Aorta (tissue), 5 donors: ENCODE measurements around the gene ANO5. TPM values are rescaled to one million over a fixed set of nuclear protein-coding genes. Genes with fewer than 3 reads are reported as not detected.
"Not testable (repeated sequence)": the region's sequence is repeated elsewhere in the genome, so short reads cannot be mapped to it uniquely, and the experiment has no call there.

Experiments
- ATAC-seq: fragments of 200-7000 bp; cut with Tn5 transposase; one replicate; pipeline ENCODE4 v1.9.1; 2022; ENCODE audit warnings: moderate library complexity; ENCODE audit not compliant: low FRiP score
- DNase-seq, 2 donors: peaks; one replicate each; pipeline ENCODE4 v3.0.0-alpha.2; 2020
- H3K27ac ChIP-seq, 2 donors: one replicate each; pipeline ENCODE4 v1.5.1; 2013; ENCODE audit warnings: low read length in 2 of 2, mild to moderate bottlenecking in 2 of 2, moderate library complexity in 2 of 2, control low read depth in 1 of 2, inconsistent platforms in 1 of 2, low read depth in 1 of 2
- H3K27me3 ChIP-seq, 2 donors: one replicate each; pipeline ENCODE4 v1.6.1; 2013; ENCODE audit warnings: control low read depth in 1 of 2, low read length in 1 of 2, mild to moderate bottlenecking in 1 of 2, moderate library complexity in 1 of 2; ENCODE audit not compliant: insufficient read depth in 2 of 2, control insufficient read depth in 1 of 2
- H3K36me3 ChIP-seq, 2 donors: one replicate each; pipeline ENCODE4 v1.6.1; 2013; ENCODE audit warnings: control low read depth in 1 of 2, low read length in 1 of 2, mild to moderate bottlenecking in 1 of 2; ENCODE audit not compliant: insufficient read depth in 2 of 2, control insufficient read depth in 1 of 2
- H3K4me1 ChIP-seq, 2 donors: one replicate each; pipeline ENCODE4 v1.6.1; 2013; ENCODE audit warnings: low read length in 2 of 2, control low read depth in 1 of 2, mild to moderate bottlenecking in 1 of 2, moderate library complexity in 1 of 2; ENCODE audit not compliant: insufficient read depth in 2 of 2, control insufficient read depth in 1 of 2
- H3K4me3 ChIP-seq, 2 donors: one replicate each; pipeline ENCODE4 v1.5.1; 2013; ENCODE audit warnings: low read length in 2 of 2, control low read depth in 1 of 2, mild to moderate bottlenecking in 1 of 2
- H3K9me3 ChIP-seq: one replicate; pipeline ENCODE4 v1.6.1; 2013; ENCODE audit warnings: mild to moderate bottlenecking, low read length; ENCODE audit not compliant: control insufficient read depth
- WGBS, 2 donors: extraction: QIAGEN DNeasy Blood & Tissue Kit; methylation state at CpG; one replicate each; pipeline ENCODE4 v1.1.7; 2013; 5-methylcytosine and 5-hydroxymethylcytosine counted together
- intact Hi-C, 2 donors: fragments of 100-400 bp; cut with DNase I; formaldehyde crosslinking; loops; one replicate each; pipeline versions ENCODE4 v1.14.2 to v1.15.0; 2022
- polyA plus RNA-seq, 2 donors: library from polyadenylated mRNA; stranded (reverse); fragments of 200-250 nt; gene quantifications; one replicate each; pipeline ENCODE4 v1.2.3, GENCODE V29; 2013
- total RNA-seq, 2 donors: library from RNA; stranded (reverse); fragmentation: NEBNext Ultra II Directional; extraction: Animal tissue kit (Norgen Biotek cat#: 25700); gene quantifications; one replicate each; pipeline ENCODE4 v1.2.1, GENCODE V29; 2021
- donor health status: healthy with polysubstance abuse.
- donor health status: Bipolar disorder and iron deficiency.
- donor health status: DM: no; HTN: no; CAD: no.
- donor health status: DM: no; HTN: no; CAD: no.
- donor health status: DM: yes; HTN: yes; CAD: no.

Gene ANO5
- total and polyA plus RNA-seq, 4 donors, result 0.72 to 3.6 (median 1.6) TPM

DNA sequence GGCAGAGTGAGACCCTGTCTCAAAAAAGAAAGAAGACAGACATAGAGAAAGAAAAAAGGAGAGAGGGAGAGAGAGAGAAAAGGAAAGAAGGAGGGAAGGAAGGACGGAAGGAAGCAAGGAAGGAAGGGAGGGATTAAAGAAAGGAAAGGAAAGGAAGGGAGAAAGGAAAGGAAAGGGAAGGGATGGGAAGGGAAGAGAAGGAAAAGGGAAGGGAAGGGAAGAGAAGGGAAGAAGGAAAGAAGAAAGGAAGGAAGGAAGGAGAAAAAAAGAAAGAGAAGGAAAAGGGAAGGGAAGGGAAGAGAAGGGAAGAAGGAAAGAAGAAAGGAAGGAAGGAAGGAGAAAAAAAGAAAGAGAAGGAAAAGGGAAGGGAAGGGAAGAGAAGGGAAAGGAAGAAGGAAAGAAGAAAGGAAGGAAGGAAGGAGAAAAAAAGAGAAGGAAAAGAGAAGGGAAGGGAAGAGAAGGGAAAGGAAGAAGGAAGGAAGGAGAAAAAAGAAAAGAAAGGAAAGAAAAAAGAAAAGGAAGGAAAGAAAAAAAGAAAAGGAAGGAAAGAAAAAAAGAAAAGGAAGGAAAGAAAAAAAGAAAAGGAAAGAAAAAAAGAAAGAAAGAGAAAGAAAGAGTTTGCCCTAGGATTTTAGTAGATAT, 76.2 kb downstream of the ANO5 start:
- intact Hi-C loops, H3K9me3 ChIP-seq, DNase-seq, H3K27ac ChIP-seq, ATAC-seq, H3K36me3 ChIP-seq, H3K4me1 ChIP-seq, H3K4me3 ChIP-seq, H3K27me3 ChIP-seq: not testable (repeated sequence)
- WGBS, 2 donors, result 90 to 97% methylated on average over 1 of the region's 1 CpG

- intact Hi-C loops, result no loop called here
- Histone ChIP-seq H3K4me1 (no peaks in the 10 kb centered on the region), H3K27me3 (no peaks in the 10 kb centered on the region), H3K9me3 (no peaks in the 10 kb centered on the region), H3K27ac (no peak overlapping the region), H3K36me3 (no peaks in the 10 kb centered on the region), H3K4me3 (no peak overlapping the region)
- ATAC-seq (no peak), DNase-seq (no peak)
- WGBS, 2 donors, result 88 to 92% methylated on average over 1 of the region's 1 CpG
These were observed 80.9 kb downstream of the ANO5 start for GRCh38 chr11:22273781-22274180.

GRCh38 chr11:22275600-22275999, 82.7 kb downstream of the ANO5 start:
- H3K4me3 ChIP-seq, result no peak overlapping the region
- no peak for ATAC-seq
- no peaks in the 10 kb centered on the region for H3K27me3 ChIP-seq
- H3K9me3 ChIP-seq, result no peaks in the 10 kb centered on the region
- no peak overlapping the region for H3K27ac ChIP-seq
- DNase-seq, result no peak
- peaks cover 0 to 5% of the 10 kb centered on the region in 2 donors for H3K36me3 ChIP-seq
- no peaks in the 10 kb centered on the region for H3K4me1 ChIP-seq
- intact Hi-C loops, result no loop called here

DNA sequence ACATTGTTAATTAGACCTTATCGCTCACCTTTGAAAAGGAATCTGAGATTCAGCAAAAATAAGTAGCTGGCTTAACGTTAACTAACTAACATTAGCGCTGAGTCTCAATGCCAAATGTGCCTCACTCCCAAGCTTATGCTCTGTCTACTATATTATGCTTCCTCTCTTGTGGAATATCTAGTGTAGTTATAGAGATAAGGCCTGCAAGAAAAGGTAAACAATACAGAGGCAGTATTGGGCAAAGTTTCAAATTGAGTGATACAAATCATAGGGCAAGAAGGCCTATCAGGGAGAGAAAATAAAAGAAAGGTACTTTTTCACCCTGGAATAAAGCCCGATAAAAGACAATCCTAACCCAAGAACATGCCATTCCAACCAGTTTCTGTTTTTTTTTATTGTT, 83.7 kb downstream of the ANO5 start:
- no peak for ATAC-seq
- peaks cover 0 to 5% of the 10 kb centered on the region in 2 donors for H3K36me3 ChIP-seq

DNA sequence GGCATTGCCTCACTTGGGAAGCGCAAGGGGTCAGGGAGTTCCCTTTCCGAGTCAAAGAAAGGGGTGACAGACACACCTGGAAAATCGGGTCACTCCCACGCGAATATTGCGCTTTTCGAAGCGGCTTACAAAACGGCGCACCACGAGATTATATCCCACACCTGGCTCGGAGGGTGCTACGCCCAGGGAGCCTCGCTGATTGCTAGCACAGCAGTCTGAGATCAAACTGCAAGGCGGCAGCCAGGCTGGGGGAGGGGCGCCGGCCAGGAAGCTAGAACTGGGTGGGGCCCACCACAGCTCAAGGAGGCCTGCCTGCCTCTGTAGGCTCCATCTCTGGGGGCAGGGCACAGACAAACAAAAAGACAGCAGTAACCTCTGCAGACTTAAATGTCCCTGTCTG, 92.1 kb downstream of the ANO5 start:
- H3K4me3 ChIP-seq, DNase-seq, H3K27me3 ChIP-seq, H3K9me3 ChIP-seq, intact Hi-C loops, H3K4me1 ChIP-seq, ATAC-seq, H3K36me3 ChIP-seq, H3K27ac ChIP-seq: not testable (repeated sequence)
- 92 to 95% methylated on average over 17 of the region's 17 CpGs for WGBS, 2 donors

More for the DNA sequence above, 83.7 kb downstream of the ANO5 start:
- no peak overlapping the region for H3K27ac ChIP-seq
- no peak for DNase-seq
- intact Hi-C loops, result no loop called here
- no peak overlapping the region for H3K4me3 ChIP-seq
- 79 to 81% methylated on average over 4 of the region's 4 CpGs for WGBS, 2 donors
- no peaks in the 10 kb centered on the region for H3K9me3 ChIP-seq
- no peaks in the 10 kb centered on the region for H3K4me1 ChIP-seq
- H3K27me3 ChIP-seq, result no peaks in the 10 kb centered on the region

DNA sequence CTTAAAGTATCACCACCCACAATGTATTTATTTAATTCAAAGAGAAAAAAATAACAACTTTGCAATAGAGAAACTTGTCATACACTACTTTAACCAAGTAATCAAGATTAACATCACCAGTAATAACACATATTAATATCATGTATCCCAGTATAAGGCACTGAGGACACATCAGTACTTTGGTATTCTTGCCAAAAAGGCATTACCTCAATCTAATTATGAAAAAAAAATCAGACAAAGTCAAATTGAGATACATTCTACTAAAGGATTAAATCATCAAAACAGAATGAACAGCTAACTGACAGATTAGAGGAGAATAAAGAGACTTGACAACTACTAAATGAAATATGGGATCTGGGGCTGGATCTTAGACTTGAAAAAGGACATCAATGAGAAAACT, 109.5 kb downstream of the ANO5 start:
- Histone ChIP-seq H3K27me3 (no peaks in the 10 kb centered on the region), H3K4me1 (no peaks in the 10 kb centered on the region), H3K27ac (no peak overlapping the region), H3K36me3 (no peaks in the 10 kb centered on the region), H3K4me3 (no peak overlapping the region), H3K9me3 (no peaks in the 10 kb centered on the region)
- intact Hi-C loops, result loop anchor here (10.0 kb wide), 3 partner anchors 138 to 1658 kb away; no protein-coding TSS in a partner anchor
- ATAC-seq (no peak), DNase-seq (no peak)

DNA sequence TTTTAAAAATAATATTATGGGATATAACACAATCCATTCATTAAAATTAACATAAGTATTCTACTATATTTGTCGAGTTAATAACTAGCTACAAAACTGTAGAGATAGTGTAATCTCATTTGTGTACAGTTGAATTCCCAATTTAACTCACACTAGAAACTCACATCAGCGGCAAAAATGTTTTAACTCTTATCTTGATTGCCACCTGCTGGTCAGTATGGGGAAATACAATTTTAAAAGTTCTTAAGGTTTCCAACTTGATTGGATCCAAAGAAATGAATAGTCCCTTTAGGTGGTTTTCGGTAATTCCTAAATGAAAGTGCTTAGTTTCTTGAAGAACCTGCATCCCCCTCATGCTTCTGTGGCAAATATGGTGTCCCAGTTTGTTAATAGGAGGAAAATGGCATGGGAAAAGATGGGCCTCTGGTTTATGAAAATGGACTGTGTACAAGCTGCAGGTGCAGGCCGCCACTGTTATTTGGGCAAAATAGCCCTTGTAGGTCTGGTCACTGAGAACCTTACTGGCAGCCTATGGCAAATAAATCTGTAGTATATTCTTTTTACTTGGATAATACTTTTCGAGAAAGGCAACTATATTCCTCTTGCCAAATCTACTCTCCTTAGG, 111.6 kb downstream of the ANO5 start:
- WGBS, 2 donors, result 43 to 47% methylated on average over 5 of the region's 5 CpGs
- DNase-seq (no peak), ATAC-seq (no peak)
- Histone ChIP-seq H3K27ac (no peak overlapping the region), H3K27me3 (no peaks in the 10 kb centered on the region), H3K4me1 (no peaks in the 10 kb centered on the region), H3K9me3 (no peaks in the 10 kb centered on the region), H3K4me3 (no peak overlapping the region), H3K36me3 (no peaks in the 10 kb centered on the region)
- intact Hi-C loops, result loop anchor here (10.0 kb wide), 3 partner anchors 140 to 1660 kb away; no protein-coding TSS in a partner anchor

DNA sequence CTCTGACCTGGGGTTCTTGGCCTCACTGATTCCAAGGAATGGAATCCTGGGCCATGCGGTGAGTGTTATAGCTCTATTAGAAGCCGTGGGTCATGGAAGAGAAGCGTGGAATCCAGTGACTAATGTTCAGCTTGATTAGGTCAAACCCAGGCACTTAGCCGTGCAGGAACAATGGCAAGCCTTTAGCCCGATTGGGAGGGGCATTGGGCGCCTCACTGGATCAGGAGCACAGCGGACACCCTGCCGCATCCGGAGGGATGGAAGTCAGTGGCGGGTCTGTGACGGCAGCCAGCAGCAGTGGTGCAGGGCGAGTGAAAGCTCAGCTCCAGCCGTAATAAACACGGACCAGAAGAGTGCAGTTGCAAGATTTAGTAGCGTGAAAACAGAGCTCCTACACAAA, 124.8 kb downstream of the ANO5 start:
- intact Hi-C loops, result no loop called here
- Histone ChIP-seq H3K9me3 (no peaks in the 10 kb centered on the region), H3K27ac (no peak overlapping the region), H3K4me3 (no peak overlapping the region), H3K36me3 (no peaks in the 10 kb centered on the region), H3K4me1 (no peaks in the 10 kb centered on the region), H3K27me3 (no peaks in the 10 kb centered on the region)
- WGBS, 2 donors, result 85 to 91% methylated on average over 15 of the region's 15 CpGs
- ATAC-seq (no peak), DNase-seq (no peak)

- intact Hi-C loops, result loop anchor here (5.0 to 10.0 kb wide), 2 partner anchors 453 to 456 kb away; no protein-coding TSS in a partner anchor
- H3K36me3 ChIP-seq, result no peaks in the 10 kb centered on the region
- no peaks in the 10 kb centered on the region for H3K4me1 ChIP-seq
- H3K9me3 ChIP-seq, result no peaks in the 10 kb centered on the region
- no peak overlapping the region for H3K27ac ChIP-seq
- WGBS, 2 donors, result 46 to 53% methylated on average over 4 of the region's 4 CpGs
- DNase-seq, result no peak
- no peaks in the 10 kb centered on the region for H3K27me3 ChIP-seq
- no peak for ATAC-seq
- no peak overlapping the region for H3K4me3 ChIP-seq
These were observed 138.9 kb downstream of the ANO5 start for GRCh38 chr11:22331771-22332170.
